HUES48 (cell line): ENCODE data around the gene MX1.

ENCODE experiments used
- H3K27ac ChIP-seq: one replicate; pipeline ENCODE4 v1.7.0; 2013; ENCODE audit warnings: low read depth, low read length, inconsistent platforms
- H3K27me3 ChIP-seq: 2 replicates; pipeline ENCODE4 v1.6.1; 2013; ENCODE audit warnings: mild to moderate bottlenecking, low read length; ENCODE audit not compliant: control insufficient read depth, insufficient read depth
- H3K36me3 ChIP-seq: 2 replicates; pipeline ENCODE4 v1.6.1; 2013; ENCODE audit warnings: low read length; ENCODE audit not compliant: control insufficient read depth, insufficient read depth
- H3K4me1 ChIP-seq: 2 replicates; pipeline ENCODE4 v1.6.1; 2013; ENCODE audit warnings: mild to moderate bottlenecking, low read length; ENCODE audit not compliant: control insufficient read depth, insufficient read depth
- H3K4me3 ChIP-seq: 2 replicates; pipeline ENCODE4 v1.5.1; 2013; ENCODE audit warnings: mild to moderate bottlenecking, low read depth, low read length
- H3K9ac ChIP-seq: 2 replicates; pipeline ENCODE4 v1.6.1; 2013; ENCODE audit warnings: mild to moderate bottlenecking, low read depth, low read length, moderate library complexity
- H3K9me3 ChIP-seq: 2 replicates; pipeline ENCODE4 v1.6.1; 2013; ENCODE audit warnings: low read length; ENCODE audit not compliant: control insufficient read depth, insufficient read depth

The MX1 gene

GRCh38 chr21:41480086-41480690 is 54.1 kb downstream of the MX1 start:
- no peaks in the 10 kb centered on the region for H3K9me3 ChIP-seq
- peaks cover 39% of the 10 kb centered on the region for H3K4me1 ChIP-seq
- H3K4me3 ChIP-seq, result no peak overlapping the region
- H3K27me3 ChIP-seq, result no peaks in the 10 kb centered on the region
- H3K27ac ChIP-seq, result no peak overlapping the region
- H3K36me3 ChIP-seq, result peaks cover 12% of the 10 kb centered on the region
- H3K9ac ChIP-seq, result no peak overlapping the region

- H3K27me3 ChIP-seq, result no peaks in the 10 kb centered on the region
- H3K9ac ChIP-seq, result no peak overlapping the region
- H3K36me3 ChIP-seq, result peaks cover 7% of the 10 kb centered on the region; the same call in 1 of the 2 replicates
- no peak overlapping the region for H3K27ac ChIP-seq
- peaks cover 39% of the 10 kb centered on the region for H3K4me1 ChIP-seq
- H3K9me3 ChIP-seq, result no peaks in the 10 kb centered on the region
- no peak overlapping the region for H3K4me3 ChIP-seq
Observed at GRCh38 chr21:41481191-41481590, 55.2 kb downstream of the MX1 start.

- H3K9me3 ChIP-seq, result no peaks in the 10 kb centered on the region
- no peaks in the 10 kb centered on the region for H3K27me3 ChIP-seq
- peaks cover 29% of the 10 kb centered on the region for H3K4me1 ChIP-seq
- H3K9ac ChIP-seq, result no peak overlapping the region
- H3K36me3 ChIP-seq, result peaks cover 2% of the 10 kb centered on the region; the same call in 1 of the 2 replicates
- H3K4me3 ChIP-seq, result no peak overlapping the region
- H3K27ac ChIP-seq, result no peak overlapping the region
Observed at GRCh38 chr21:41482301-41482700, 56.3 kb downstream of the MX1 start.

GRCh38 chr21:41482980-41483379 is 56.9 kb downstream of the MX1 start:
- Histone ChIP-seq H3K9me3 (no peaks in the 10 kb centered on the region), H3K4me1 (peaks cover 23% of the 10 kb centered on the region), H3K27me3 (no peaks in the 10 kb centered on the region), H3K4me3 (no peak overlapping the region), H3K9ac (no peak overlapping the region), H3K27ac (no peak overlapping the region), H3K36me3 (peaks cover 5% of the 10 kb centered on the region; the same call in 1 of the 2 replicates)

- Histone ChIP-seq H3K9me3 (no peaks in the 10 kb centered on the region), H3K4me1 (peaks cover 18% of the 10 kb centered on the region), H3K9ac (no peak overlapping the region), H3K36me3 (peaks cover 10% of the 10 kb centered on the region; the same call in 1 of the 2 replicates), H3K4me3 (no peak overlapping the region), H3K27ac (no peak overlapping the region), H3K27me3 (no peaks in the 10 kb centered on the region)
Observed at GRCh38 chr21:41483415-41483814, 57.4 kb downstream of the MX1 start.

- H3K36me3 ChIP-seq, result peaks cover 14% of the 10 kb centered on the region
- H3K9ac ChIP-seq, result no peak overlapping the region
- no peak overlapping the region for H3K27ac ChIP-seq
- H3K4me3 ChIP-seq, result no peak overlapping the region
- no peaks in the 10 kb centered on the region for H3K27me3 ChIP-seq
- no peaks in the 10 kb centered on the region for H3K9me3 ChIP-seq
- H3K4me1 ChIP-seq, result peaks cover 13% of the 10 kb centered on the region
Observed at GRCh38 chr21:41483973-41484372, 57.9 kb downstream of the MX1 start.

- Histone ChIP-seq H3K4me3 (no peak overlapping the region), H3K27ac (no peak overlapping the region), H3K9me3 (no peaks in the 10 kb centered on the region), H3K4me1 (no peaks in the 10 kb centered on the region), H3K36me3 (peaks cover 21% of the 10 kb centered on the region), H3K27me3 (no peaks in the 10 kb centered on the region), H3K9ac (no peak overlapping the region)
Observed at GRCh38 chr21:41487082-41487481, 61.0 kb downstream of the MX1 start.

- H3K4me3 ChIP-seq, result no peak overlapping the region
- H3K4me1 ChIP-seq, result no peaks in the 10 kb centered on the region
- no peak overlapping the region for H3K27ac ChIP-seq
- H3K9me3 ChIP-seq, result no peaks in the 10 kb centered on the region
- peaks cover 21% of the 10 kb centered on the region for H3K36me3 ChIP-seq
- no peak overlapping the region for H3K9ac ChIP-seq
- H3K27me3 ChIP-seq, result no peaks in the 10 kb centered on the region
Observed at GRCh38 chr21:41488080-41488479, 62.0 kb downstream of the MX1 start.

GRCh38 chr21:41489329-41489728 is 63.3 kb downstream of the MX1 start:
- H3K9ac ChIP-seq, result no peak overlapping the region
- H3K4me1 ChIP-seq, result no peaks in the 10 kb centered on the region
- H3K27me3 ChIP-seq, result no peaks in the 10 kb centered on the region
- H3K4me3 ChIP-seq, result no peak overlapping the region
- H3K9me3 ChIP-seq, result no peaks in the 10 kb centered on the region
- no peak overlapping the region for H3K27ac ChIP-seq
- peaks cover 21% of the 10 kb centered on the region for H3K36me3 ChIP-seq

GRCh38 chr21:41490330-41490729 is 64.3 kb downstream of the MX1 start:
- H3K4me3 ChIP-seq, result no peak overlapping the region
- no peak overlapping the region for H3K9ac ChIP-seq
- no peaks in the 10 kb centered on the region for H3K4me1 ChIP-seq
- H3K27me3 ChIP-seq, result no peaks in the 10 kb centered on the region
- no peak overlapping the region for H3K27ac ChIP-seq
- H3K9me3 ChIP-seq, result no peaks in the 10 kb centered on the region
- peaks cover 21% of the 10 kb centered on the region for H3K36me3 ChIP-seq

GRCh38 chr21:41491412-41491811 is 65.4 kb downstream of the MX1 start:
- no peaks in the 10 kb centered on the region for H3K4me1 ChIP-seq
- no peaks in the 10 kb centered on the region for H3K27me3 ChIP-seq
- H3K27ac ChIP-seq, result no peak overlapping the region
- H3K36me3 ChIP-seq, result peaks cover 21% of the 10 kb centered on the region
- no peak overlapping the region for H3K9ac ChIP-seq
- H3K4me3 ChIP-seq, result no peak overlapping the region
- no peaks in the 10 kb centered on the region for H3K9me3 ChIP-seq
